Left ventricle myocardium inferior (tissue), 1 donor: Measurements from ENCODE around the gene CTSF. TPM values are rescaled to one million over a fixed set of nuclear protein-coding genes. Genes with fewer than 3 reads are reported as not detected.

ENCODE experiments used
- DNase-seq: peaks from one replicate; pipeline ENCODE4 v3.0.0-alpha.2; 2020
- H3K27ac ChIP-seq: fragments of 200-600 bp; replicated peaks from 2 replicates; pipeline ENCODE4 v1.8.0; 2021
- H3K27me3 ChIP-seq: fragments of 200-600 bp; 2 replicates; pipeline ENCODE4 v1.8.0; 2021; ENCODE audit warnings: low read depth
- H3K36me3 ChIP-seq: fragments of 200-600 bp; 2 replicates; pipeline ENCODE4 v1.8.0; 2021
- H3K4me1 ChIP-seq: fragments of 200-600 bp; 2 replicates; pipeline ENCODE4 v1.8.0; 2021
- H3K4me3 ChIP-seq: fragments of 200-600 bp; 2 replicates; pipeline ENCODE4 v1.8.0; 2021; ENCODE audit warnings: mild to moderate bottlenecking, moderate library complexity
- H3K9me3 ChIP-seq: fragments of 200-600 bp; replicated peaks from 2 replicates; pipeline ENCODE4 v1.8.0; 2021
- intact Hi-C: fragments of 100-400 bp; cut with micrococcal nuclease; formaldehyde crosslinking; loops from one replicate; pipeline ENCODE4 v1.11.0; 2022
- total RNA-seq: library from RNA; stranded (reverse); fragmentation: NEBNext Ultra II Directional; extraction: Animal tissue kit (Norgen Biotek cat#: 25700); gene quantifications from one replicate; pipeline ENCODE4 v1.2.1, GENCODE V29; 2021
- TF ChIP-seq, protein P1 (sequence below): fragments of 200-600 bp; IDR thresholded peaks from 2 replicates; pipeline ENCODE4 v1.8.0; 2021; ENCODE audit warnings: antibody characterized with exemption, mild to moderate bottlenecking, borderline replicate concordance
- donor health status: DM: no; HTN: yes; CAD: no; lungs with severe emphysema.

The CTSF gene
- total RNA-seq, 1 donor from 2014 or later: 48.6 TPM

DNA sequence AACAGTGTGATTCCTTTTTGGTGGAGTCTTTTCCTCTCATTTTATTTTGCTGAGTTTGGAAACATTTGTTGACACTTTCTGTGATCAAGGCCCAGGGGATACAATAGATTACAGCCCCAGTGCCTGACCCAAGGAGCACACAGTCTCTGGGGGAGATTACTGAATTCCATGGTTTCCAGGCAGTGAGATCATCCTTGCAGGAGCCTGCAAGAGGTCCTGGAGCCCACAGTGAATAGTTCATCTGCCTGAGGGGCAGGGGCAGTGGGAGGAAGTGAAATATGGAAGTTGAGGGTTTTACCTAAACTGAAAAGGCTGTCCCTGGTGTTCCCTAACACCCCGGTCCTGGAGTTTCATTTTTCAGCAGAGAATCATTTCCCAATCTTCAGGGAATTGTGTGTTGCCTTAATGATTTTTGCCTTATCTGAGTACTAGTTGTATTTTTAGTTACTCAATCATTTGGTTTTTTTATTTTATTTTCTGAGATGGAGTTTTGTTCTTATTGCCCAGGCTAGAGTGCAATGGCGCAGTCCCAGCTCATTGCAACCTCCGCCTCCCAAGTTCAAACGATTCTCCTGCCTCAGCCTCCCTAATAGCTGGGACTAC, 32.3 kb upstream of the CTSF start:
- intact Hi-C loops: no loop called here
- TF ChIP-seq, protein P1, sequence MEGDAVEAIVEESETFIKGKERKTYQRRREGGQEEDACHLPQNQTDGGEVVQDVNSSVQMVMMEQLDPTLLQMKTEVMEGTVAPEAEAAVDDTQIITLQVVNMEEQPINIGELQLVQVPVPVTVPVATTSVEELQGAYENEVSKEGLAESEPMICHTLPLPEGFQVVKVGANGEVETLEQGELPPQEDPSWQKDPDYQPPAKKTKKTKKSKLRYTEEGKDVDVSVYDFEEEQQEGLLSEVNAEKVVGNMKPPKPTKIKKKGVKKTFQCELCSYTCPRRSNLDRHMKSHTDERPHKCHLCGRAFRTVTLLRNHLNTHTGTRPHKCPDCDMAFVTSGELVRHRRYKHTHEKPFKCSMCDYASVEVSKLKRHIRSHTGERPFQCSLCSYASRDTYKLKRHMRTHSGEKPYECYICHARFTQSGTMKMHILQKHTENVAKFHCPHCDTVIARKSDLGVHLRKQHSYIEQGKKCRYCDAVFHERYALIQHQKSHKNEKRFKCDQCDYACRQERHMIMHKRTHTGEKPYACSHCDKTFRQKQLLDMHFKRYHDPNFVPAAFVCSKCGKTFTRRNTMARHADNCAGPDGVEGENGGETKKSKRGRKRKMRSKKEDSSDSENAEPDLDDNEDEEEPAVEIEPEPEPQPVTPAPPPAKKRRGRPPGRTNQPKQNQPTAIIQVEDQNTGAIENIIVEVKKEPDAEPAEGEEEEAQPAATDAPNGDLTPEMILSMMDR: no peak
- Histone ChIP-seq H3K27ac (peak overlapping the region; percentile 34), H3K4me1 (peaks cover 38% of the 10 kb centered on the region), H3K9me3 (no peaks in the 10 kb centered on the region), H3K4me3 (no peak overlapping the region), H3K27me3 (no peaks in the 10 kb centered on the region), H3K36me3 (peaks cover 42% of the 10 kb centered on the region)
- no peak for DNase-seq

DNA sequence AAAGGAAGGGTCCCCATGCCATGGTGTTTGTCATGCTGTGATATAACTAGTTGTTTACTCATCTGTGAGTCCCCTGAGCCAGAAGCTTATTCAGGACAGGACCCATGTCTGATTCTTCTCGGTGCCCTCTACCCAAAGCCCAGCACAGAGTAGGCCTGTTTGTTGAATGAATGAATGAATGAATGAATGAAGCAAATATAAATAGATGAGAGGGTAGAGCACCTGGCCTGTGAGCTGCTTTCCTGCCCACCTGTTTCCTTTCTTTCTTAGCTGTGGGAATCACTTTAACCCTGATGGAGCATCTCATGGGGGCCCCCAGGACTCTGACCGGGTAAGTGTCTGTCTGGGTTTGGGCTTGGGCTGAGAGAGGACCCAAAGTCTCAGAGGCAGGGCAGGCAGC, 31.8 kb upstream of the CTSF start:
- Histone ChIP-seq H3K4me1 (peaks cover 43% of the 10 kb centered on the region), H3K9me3 (no peaks in the 10 kb centered on the region), H3K4me3 (no peak overlapping the region), H3K36me3 (peaks cover 37% of the 10 kb centered on the region), H3K27ac (peak overlapping the region; percentile 34), H3K27me3 (no peaks in the 10 kb centered on the region)
- TF ChIP-seq, protein P1: no peak
- no peak for DNase-seq
- intact Hi-C loops: no loop called here

DNA sequence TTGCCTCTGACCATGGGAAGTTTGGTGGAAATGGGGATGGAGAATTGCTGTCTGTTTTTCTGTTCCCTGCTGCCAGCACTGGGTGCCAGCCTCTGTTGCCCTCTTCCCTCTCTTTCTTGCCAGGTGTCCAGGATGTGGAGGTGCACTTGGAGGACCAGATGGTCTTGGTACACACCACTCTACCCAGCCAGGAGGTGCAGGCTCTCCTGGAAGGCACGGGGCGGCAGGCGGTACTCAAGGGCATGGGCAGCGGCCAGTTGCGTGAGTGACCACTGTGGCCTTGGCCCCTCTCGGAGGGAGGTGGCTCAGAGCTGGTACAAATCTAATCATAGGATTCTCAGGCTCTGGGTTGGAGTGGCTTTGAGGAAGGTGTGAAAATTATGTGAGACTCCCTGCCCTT, 30.6 kb upstream of the CTSF start:
- Histone ChIP-seq H3K9me3 (no peaks in the 10 kb centered on the region), H3K36me3 (peaks cover 28% of the 10 kb centered on the region), H3K27ac (no peak overlapping the region), H3K4me3 (no peak overlapping the region), H3K27me3 (no peaks in the 10 kb centered on the region), H3K4me1 (peaks cover 55% of the 10 kb centered on the region)
- DNase-seq: no peak
- intact Hi-C loops: no loop called here
- TF ChIP-seq, protein P1: no peak

DNA sequence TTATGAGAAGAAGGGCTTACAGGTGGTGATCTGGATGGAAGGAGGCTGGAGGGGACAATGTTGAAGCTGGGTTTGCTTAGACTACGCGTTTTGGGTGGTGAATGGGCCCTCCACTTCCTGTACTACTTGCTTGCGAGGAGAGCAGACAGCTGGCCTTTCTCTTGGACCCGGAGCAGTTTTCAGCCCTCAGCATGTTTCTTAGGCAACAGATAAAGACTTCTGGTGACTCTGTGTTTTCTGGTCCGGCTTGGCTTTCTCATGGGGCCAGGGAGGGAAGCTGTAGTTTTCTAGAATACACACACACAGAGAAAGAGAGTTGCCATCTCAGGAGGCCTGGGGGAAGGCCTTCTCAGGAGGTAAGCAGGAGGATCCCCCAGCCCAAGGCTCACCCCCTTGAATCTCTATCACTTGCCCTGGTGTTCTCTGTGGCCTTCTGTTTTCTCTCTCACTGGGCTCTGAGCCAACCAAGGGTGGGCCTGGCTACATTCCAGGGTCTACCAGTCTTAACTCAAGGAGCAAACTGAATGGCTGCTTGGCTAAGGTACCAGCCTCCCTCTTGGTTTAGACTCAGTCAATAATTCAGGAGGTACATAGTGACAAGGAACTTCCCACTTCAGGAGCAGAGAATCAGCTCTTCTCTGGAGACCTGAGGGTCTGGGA, 27.0 kb upstream of the CTSF start:
- peak; percentile 62 for DNase-seq
- Histone ChIP-seq H3K27me3 (no peaks in the 10 kb centered on the region), H3K4me3 (peak overlapping the region; percentile 5), H3K4me1 (peaks cover 45% of the 10 kb centered on the region), H3K36me3 (peaks cover 16% of the 10 kb centered on the region), H3K9me3 (no peaks in the 10 kb centered on the region), H3K27ac (peak overlapping the region; percentile 67)
- TF ChIP-seq, protein P1: no peak
- intact Hi-C loops: no loop called here

DNA sequence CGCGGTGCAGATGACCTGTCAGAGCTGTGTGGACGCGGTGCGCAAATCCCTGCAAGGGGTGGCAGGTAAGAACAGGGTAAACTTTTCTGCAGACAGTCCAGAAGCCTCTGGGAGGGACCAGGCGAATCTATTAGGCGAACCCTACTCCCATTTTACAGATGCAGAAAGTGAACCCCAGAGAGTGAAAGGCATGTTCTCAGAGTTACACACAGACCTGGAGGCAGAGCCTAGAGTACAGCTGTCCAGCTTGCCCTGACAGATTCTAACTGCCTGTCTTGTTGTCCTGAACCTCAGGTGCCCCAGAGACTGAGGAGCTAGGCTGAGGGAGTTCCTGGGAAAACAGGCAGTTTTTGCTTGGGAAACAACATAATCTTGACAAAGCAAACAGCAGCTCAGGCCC, 25.2 kb upstream of the CTSF start:
- Histone ChIP-seq H3K36me3 (no peaks in the 10 kb centered on the region), H3K9me3 (no peaks in the 10 kb centered on the region), H3K27ac (peak overlapping the region; percentile 83), H3K27me3 (no peaks in the 10 kb centered on the region), H3K4me1 (peaks cover 39% of the 10 kb centered on the region), H3K4me3 (peak overlapping the region; percentile 72)
- TF ChIP-seq, protein P1: no peak
- intact Hi-C loops: no loop called here
- no peak for DNase-seq
